Measurements from ENCODE around the gene NQO1.

NQO1 gene

DNA sequence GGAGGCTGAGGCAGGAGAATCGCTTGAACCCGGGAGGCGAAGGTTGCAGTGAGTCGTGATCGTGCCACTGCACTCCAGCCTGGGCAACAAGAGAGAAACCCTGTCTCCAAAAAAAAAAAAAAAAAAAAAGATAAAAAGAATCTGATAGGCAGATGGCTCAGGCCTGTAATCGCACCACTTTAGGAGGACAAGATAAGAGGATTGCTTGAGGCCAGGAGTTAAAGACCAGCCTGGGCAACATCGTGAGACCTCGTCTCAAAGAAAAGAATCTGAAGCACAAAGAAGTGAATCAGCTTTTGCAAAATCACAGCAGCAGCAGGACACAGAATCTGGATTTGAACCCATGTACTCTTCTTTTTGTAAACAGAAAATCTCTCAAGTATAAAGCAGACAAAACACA, 20.8 kb upstream of the NQO1 start:
- Histone ChIP-seq H3K27ac (ENCODE audit: low read length) (no peak overlapping the region), H3K36me3 (ENCODE audit: insufficient read depth, low read length) (peaks cover 97% of the 10 kb centered on the region), H2AFZ (ENCODE audit: low read depth, low read length) (no peak overlapping the region), H3K4me1 (ENCODE audit: insufficient read depth, low read length) (peaks cover 1% of the 10 kb centered on the region; the same call in 1 of the 2 replicates), H3K4me2 (ENCODE audit: insufficient read depth, low read length) (no peak overlapping the region), H3K79me2 (ENCODE audit: insufficient read depth, low read length) (peaks cover 26% of the 10 kb centered on the region), H3K27me3 (ENCODE audit: insufficient read depth, low read length, poor library complexity) (no peaks in the 10 kb centered on the region), H3K9me3 (ENCODE audit: insufficient read depth, low read length, severe bottlenecking) (no peaks in the 10 kb centered on the region), H3K9ac (ENCODE audit: low read depth, low read length) (no peak overlapping the region), H4K20me1 (ENCODE audit: insufficient read depth, low read length) (peaks cover 12% of the 10 kb centered on the region; the same call in 1 of the 2 replicates), H3K4me3 (ENCODE audit: low read depth in 1 of 2, low read length in 2 of 2) (no peak overlapping the region)
- DNase-seq: no peak
- TF ChIP-seq, protein P1, sequence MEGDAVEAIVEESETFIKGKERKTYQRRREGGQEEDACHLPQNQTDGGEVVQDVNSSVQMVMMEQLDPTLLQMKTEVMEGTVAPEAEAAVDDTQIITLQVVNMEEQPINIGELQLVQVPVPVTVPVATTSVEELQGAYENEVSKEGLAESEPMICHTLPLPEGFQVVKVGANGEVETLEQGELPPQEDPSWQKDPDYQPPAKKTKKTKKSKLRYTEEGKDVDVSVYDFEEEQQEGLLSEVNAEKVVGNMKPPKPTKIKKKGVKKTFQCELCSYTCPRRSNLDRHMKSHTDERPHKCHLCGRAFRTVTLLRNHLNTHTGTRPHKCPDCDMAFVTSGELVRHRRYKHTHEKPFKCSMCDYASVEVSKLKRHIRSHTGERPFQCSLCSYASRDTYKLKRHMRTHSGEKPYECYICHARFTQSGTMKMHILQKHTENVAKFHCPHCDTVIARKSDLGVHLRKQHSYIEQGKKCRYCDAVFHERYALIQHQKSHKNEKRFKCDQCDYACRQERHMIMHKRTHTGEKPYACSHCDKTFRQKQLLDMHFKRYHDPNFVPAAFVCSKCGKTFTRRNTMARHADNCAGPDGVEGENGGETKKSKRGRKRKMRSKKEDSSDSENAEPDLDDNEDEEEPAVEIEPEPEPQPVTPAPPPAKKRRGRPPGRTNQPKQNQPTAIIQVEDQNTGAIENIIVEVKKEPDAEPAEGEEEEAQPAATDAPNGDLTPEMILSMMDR (IDR thresholded peaks at IDR 0.05; ENCODE audit: borderline replicate concordance, extremely low read depth, low read length, poor library complexity, severe bottlenecking): no peak
- no peak for TF ChIP-seq EZH2 (IDR thresholded peaks at IDR 0.05; ENCODE audit: borderline replicate concordance, low read depth, low read length, severe bottlenecking)
- ATAC-seq (ENCODE audit: insufficient read depth, low read depth): no peak

DNA sequence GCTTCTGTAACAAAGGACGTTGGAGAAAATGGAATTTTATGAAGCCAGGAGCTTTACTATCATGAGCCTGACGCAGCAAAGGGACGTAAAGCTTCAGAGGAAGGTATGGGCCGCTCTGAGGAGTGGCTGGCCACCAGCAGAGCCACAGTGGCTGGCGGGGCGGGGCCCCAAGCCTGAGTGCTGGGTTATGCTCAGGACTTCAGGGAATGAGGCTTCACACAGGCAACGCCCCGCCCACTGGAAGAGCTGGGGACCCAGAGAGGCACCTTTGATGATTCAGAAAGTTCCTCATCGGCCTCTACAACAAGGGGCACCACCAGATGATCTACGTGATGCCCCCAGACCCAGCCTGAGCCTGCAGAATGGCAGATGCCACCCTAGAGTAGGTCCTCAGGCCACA, 19.6 kb upstream of the NQO1 start:
- H4K20me1 ChIP-seq (ENCODE audit: insufficient read depth, low read length): peaks cover 10% of the 10 kb centered on the region; the same call in 1 of the 2 replicates
- DNase-seq (no peak), ATAC-seq (ENCODE audit: insufficient read depth, low read depth) (no peak)
- H3K9me3 ChIP-seq (ENCODE audit: insufficient read depth, low read length, severe bottlenecking): no peaks in the 10 kb centered on the region
- H3K79me2 ChIP-seq (ENCODE audit: insufficient read depth, low read length): peaks cover 16% of the 10 kb centered on the region; the same call in 1 of the 2 replicates
- no peak overlapping the region for H3K4me2 ChIP-seq (ENCODE audit: insufficient read depth, low read length)
- H3K4me3 ChIP-seq (ENCODE audit: low read depth in 1 of 2, low read length in 2 of 2): no peak overlapping the region
- H2AFZ ChIP-seq (ENCODE audit: low read depth, low read length): no peak overlapping the region
- TF ChIP-seq, protein P1 (IDR thresholded peaks at IDR 0.05; ENCODE audit: borderline replicate concordance, extremely low read depth, low read length, poor library complexity, severe bottlenecking): no peak
- TF ChIP-seq EZH2 (IDR thresholded peaks at IDR 0.05; ENCODE audit: borderline replicate concordance, low read depth, low read length, severe bottlenecking): no peak
- no peaks in the 10 kb centered on the region for H3K27me3 ChIP-seq (ENCODE audit: insufficient read depth, low read length, poor library complexity)
- H3K36me3 ChIP-seq (ENCODE audit: insufficient read depth, low read length): peaks cover 97% of the 10 kb centered on the region
- no peak overlapping the region for H3K9ac ChIP-seq (ENCODE audit: low read depth, low read length)
- H3K27ac ChIP-seq (ENCODE audit: low read length): no peak overlapping the region
- no peaks in the 10 kb centered on the region for H3K4me1 ChIP-seq (ENCODE audit: insufficient read depth, low read length)

DNA sequence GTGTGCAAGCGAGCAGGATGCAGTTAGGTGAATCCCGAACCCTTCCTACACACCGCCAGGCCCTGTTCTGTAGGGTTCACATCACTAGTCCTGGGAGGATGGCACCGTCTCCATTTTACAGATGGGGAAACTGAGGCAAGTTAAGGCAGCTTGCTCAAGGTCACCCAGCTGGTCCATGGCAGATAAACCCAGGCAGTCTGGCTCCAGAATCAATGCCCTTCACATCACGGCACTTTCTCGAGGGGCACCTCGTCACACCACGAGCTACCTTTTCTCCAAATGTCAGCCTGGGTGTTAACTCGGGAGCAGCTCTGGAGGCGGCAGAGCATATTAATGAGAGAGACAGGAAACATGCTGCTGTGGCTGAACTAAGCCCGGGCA, 18.9 kb upstream of the NQO1 start:
- Histone ChIP-seq H3K36me3 (ENCODE audit: insufficient read depth, low read length) (peaks cover 95% of the 10 kb centered on the region), H3K9ac (ENCODE audit: low read depth, low read length) (no peak overlapping the region), H3K4me3 (ENCODE audit: low read depth in 1 of 2, low read length in 2 of 2) (no peak overlapping the region), H3K27ac (ENCODE audit: low read length) (no peak overlapping the region), H3K4me2 (ENCODE audit: insufficient read depth, low read length) (no peak overlapping the region), H3K9me3 (ENCODE audit: insufficient read depth, low read length, severe bottlenecking) (no peaks in the 10 kb centered on the region), H3K27me3 (ENCODE audit: insufficient read depth, low read length, poor library complexity) (no peaks in the 10 kb centered on the region), H3K4me1 (ENCODE audit: insufficient read depth, low read length) (no peaks in the 10 kb centered on the region), H4K20me1 (ENCODE audit: insufficient read depth, low read length) (peaks cover 10% of the 10 kb centered on the region; the same call in 1 of the 2 replicates), H3K79me2 (ENCODE audit: insufficient read depth, low read length) (peaks cover 9% of the 10 kb centered on the region; the same call in 1 of the 2 replicates), H2AFZ (ENCODE audit: low read depth, low read length) (no peak overlapping the region)
- TF ChIP-seq, protein P1 (IDR thresholded peaks at IDR 0.05; ENCODE audit: borderline replicate concordance, extremely low read depth, low read length, poor library complexity, severe bottlenecking): no peak
- TF ChIP-seq EZH2 (IDR thresholded peaks at IDR 0.05; ENCODE audit: borderline replicate concordance, low read depth, low read length, severe bottlenecking): no peak
- DNase-seq (no peak), ATAC-seq (ENCODE audit: insufficient read depth, low read depth) (no peak)

Measured in DND-41 (cell line).